NT2/D1 (cell line): ENCODE measurements around the gene MORF4L1.
"Not testable (repeated sequence)": the region's sequence is repeated elsewhere in the genome, so short reads cannot be mapped to it uniquely, and the experiment has no call there.

Experiments
- YY1 ChIP-seq: IDR thresholded peaks from 2 replicates; pipeline ENCODE4 v1.6.1; 2011; ENCODE audit not compliant: insufficient read length, insufficient read depth
- ZNF274 ChIP-seq: IDR thresholded peaks from 2 replicates; pipeline ENCODE4 v1.6.1; 2011; ENCODE audit warnings: mild to moderate bottlenecking, low read depth, low read length

GRCh38 chr15:78871483-78872127 is 1.1 kb upstream of the MORF4L1 start:
- TF ChIP-seq ZNF274, YY1: not testable (repeated sequence)
